Inflammatory macrophage treated with lipopolysaccharide for 4 hours (primary cell): Measurements from ENCODE around the gene LPCAT4.
A peak's percentile ranks its signal among the peaks of the same experiment; 100 is the strongest.

ENCODE experiments used
- DNase-seq: peaks from one replicate; pipeline ENCODE4 v3.0.0-alpha.2; 2020

Gene LPCAT4

GRCh38 chr15:34336231-34336990, 30.6 kb downstream of the LPCAT4 start:
- DNase-seq = peak; percentile 69

- peak; percentile 93 for DNase-seq
Observed at GRCh38 chr15:34335176-34336032, 31.6 kb downstream of the LPCAT4 start.

- DNase-seq = peak; percentile 13
Observed at GRCh38 chr15:34334672-34335071, 32.3 kb downstream of the LPCAT4 start.

- DNase-seq = peak; percentile 14
Observed at GRCh38 chr15:34332553-34333120, 34.4 kb downstream of the LPCAT4 start.

GRCh38 chr15:34331809-34332208, 35.2 kb downstream of the LPCAT4 start:
- DNase-seq = no peak

- no peak for DNase-seq
Observed at GRCh38 chr15:34330279-34330678, 36.7 kb downstream of the LPCAT4 start.

- DNase-seq = peak; percentile 7
Observed at GRCh38 chr15:34329006-34329405, 38.0 kb downstream of the LPCAT4 start.

- no peak for DNase-seq
Observed at GRCh38 chr15:34327906-34328305, 39.1 kb downstream of the LPCAT4 start.

GRCh38 chr15:34325368-34325767, 41.6 kb downstream of the LPCAT4 start:
- DNase-seq = no peak

- no peak for DNase-seq
Observed at GRCh38 chr15:34324933-34325332, 42.1 kb downstream of the LPCAT4 start.

GRCh38 chr15:34323217-34323616, 43.8 kb downstream of the LPCAT4 start:
- DNase-seq = no peak

GRCh38 chr15:34318277-34319079, 48.5 kb downstream of the LPCAT4 start:
- peak; percentile 71 for DNase-seq

- DNase-seq = no peak
Observed at GRCh38 chr15:34314491-34315490, 52.2 kb downstream of the LPCAT4 start.

GRCh38 chr15:34311563-34311962, 55.4 kb downstream of the LPCAT4 start:
- no peak for DNase-seq
